ENCODE data around the gene KCNQ2. TPM values are rescaled to one million over a fixed set of nuclear protein-coding genes. Genes with fewer than 3 reads are reported as not detected.

Gene KCNQ2
- total RNA-seq, 1 donor from 2014 or later: 39.5 TPM

DNA sequence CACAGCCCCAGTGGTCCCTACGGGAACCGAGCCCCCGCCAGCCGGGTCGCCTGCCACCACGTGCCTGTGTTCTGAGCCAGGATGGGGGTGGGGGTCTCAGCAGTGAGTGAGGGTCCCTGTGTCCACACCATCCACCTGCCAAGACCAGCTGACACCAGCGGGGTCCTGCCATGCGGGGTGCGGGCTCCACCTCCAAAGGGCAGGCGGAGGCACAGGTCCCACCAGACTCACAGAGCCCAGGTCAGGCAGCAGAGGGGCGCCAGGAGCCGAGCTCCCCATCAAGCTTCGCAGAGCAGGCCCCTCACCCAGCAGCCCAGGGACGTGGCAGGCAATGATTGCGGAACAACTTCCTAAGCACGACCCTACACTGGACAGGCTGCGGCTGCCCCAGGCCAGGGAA is 50.5 kb downstream of the KCNQ2 start:
- TF ChIP-seq EZH2phosphoT487 (IDR thresholded peaks at IDR 0.05) (no peak), EZH2 (IDR thresholded peaks at IDR 0.05) (no peak)
- TF ChIP-seq, protein P1, sequence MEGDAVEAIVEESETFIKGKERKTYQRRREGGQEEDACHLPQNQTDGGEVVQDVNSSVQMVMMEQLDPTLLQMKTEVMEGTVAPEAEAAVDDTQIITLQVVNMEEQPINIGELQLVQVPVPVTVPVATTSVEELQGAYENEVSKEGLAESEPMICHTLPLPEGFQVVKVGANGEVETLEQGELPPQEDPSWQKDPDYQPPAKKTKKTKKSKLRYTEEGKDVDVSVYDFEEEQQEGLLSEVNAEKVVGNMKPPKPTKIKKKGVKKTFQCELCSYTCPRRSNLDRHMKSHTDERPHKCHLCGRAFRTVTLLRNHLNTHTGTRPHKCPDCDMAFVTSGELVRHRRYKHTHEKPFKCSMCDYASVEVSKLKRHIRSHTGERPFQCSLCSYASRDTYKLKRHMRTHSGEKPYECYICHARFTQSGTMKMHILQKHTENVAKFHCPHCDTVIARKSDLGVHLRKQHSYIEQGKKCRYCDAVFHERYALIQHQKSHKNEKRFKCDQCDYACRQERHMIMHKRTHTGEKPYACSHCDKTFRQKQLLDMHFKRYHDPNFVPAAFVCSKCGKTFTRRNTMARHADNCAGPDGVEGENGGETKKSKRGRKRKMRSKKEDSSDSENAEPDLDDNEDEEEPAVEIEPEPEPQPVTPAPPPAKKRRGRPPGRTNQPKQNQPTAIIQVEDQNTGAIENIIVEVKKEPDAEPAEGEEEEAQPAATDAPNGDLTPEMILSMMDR (IDR thresholded peaks at IDR 0.05): no peak
- Histone ChIP-seq H2AFZ (replicated peaks) (no peak overlapping the region), H3K27ac (no peak overlapping the region), H3K27me3 (no peaks in the 10 kb centered on the region), H3K4me1 (peaks cover 5% of the 10 kb centered on the region), H4K20me1 (ENCODE audit: low read depth) (no peaks in the 10 kb centered on the region), H3K4me3 (no peak overlapping the region), H3K79me2 (ENCODE audit: low read depth) (no peaks in the 10 kb centered on the region), H3K4me2 (no peak overlapping the region), H3K9me3 (ENCODE audit: low read depth) (no peaks in the 10 kb centered on the region), H3K9ac (no peak overlapping the region), H3K36me3 (no peaks in the 10 kb centered on the region), H3F3A (ENCODE audit: low read depth) (no peaks in the 10 kb centered on the region)
- Mint-ChIP-seq H3K9me3 (peaks cover 2% of the 10 kb centered on the region), H3K4me3 (no peak overlapping the region), H3K36me3 (peaks cover 15% of the 10 kb centered on the region), H3K4me1 (peaks cover 6% of the 10 kb centered on the region), H3K27ac (no peak overlapping the region), H3K27me3 (ENCODE audit: insufficient read depth, low read depth) (peaks cover 2% of the 10 kb centered on the region)
- no peak for DNase-seq (ENCODE audit: low spot score)

DNA sequence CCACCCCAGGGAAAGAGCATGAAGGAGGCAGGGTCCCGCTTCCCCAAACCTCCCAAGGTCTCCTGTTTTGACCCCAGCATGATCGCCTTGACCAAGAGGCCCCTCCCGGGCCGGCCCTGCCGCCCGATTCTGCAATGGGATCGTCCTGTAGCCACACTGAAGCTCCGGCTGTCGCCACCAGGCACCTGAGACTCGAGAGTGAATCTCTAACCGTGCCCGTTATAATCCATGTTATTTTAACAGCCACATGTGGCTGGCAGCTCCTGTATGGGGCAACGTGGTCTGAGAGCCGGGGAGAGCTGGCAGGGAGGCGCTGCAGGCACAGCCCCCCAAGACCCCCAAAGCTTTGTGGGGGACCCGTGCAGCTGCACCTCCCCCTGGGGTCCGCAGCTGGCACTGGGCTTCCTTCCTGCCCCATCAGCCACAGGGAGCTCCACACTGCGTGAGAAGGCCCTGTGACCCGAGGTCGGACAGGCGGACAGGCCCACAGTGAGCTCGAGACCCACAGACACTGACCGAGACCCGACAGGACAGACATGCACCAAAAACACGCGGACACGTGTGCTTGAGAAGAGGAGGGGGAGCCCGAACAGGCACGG is 51.3 kb downstream of the KCNQ2 start:
- Histone ChIP-seq H3K9ac (no peak overlapping the region), H3K4me1 (peaks cover 5% of the 10 kb centered on the region), H4K20me1 (ENCODE audit: low read depth) (no peaks in the 10 kb centered on the region), H2AFZ (replicated peaks) (no peak overlapping the region), H3K27ac (no peak overlapping the region), H3K36me3 (no peaks in the 10 kb centered on the region), H3K79me2 (ENCODE audit: low read depth) (no peaks in the 10 kb centered on the region), H3K9me3 (ENCODE audit: low read depth) (no peaks in the 10 kb centered on the region), H3K4me2 (no peak overlapping the region), H3K4me3 (no peak overlapping the region), H3F3A (ENCODE audit: low read depth) (no peaks in the 10 kb centered on the region), H3K27me3 (no peaks in the 10 kb centered on the region)
- TF ChIP-seq EZH2phosphoT487 (IDR thresholded peaks at IDR 0.05): no peak
- TF ChIP-seq EZH2 (IDR thresholded peaks at IDR 0.05): no peak
- TF ChIP-seq, protein P1 (IDR thresholded peaks at IDR 0.05): no peak
- no peak overlapping the region for H3K4me3 Mint-ChIP-seq
- H3K27ac Mint-ChIP-seq: no peak overlapping the region
- H3K9me3 Mint-ChIP-seq: peaks cover 2% of the 10 kb centered on the region
- DNase-seq (ENCODE audit: low spot score): no peak
- peaks cover 9% of the 10 kb centered on the region for H3K4me1 Mint-ChIP-seq
- H3K27me3 Mint-ChIP-seq (ENCODE audit: insufficient read depth, low read depth): peaks cover 2% of the 10 kb centered on the region
- peaks cover 10% of the 10 kb centered on the region for H3K36me3 Mint-ChIP-seq

DNA sequence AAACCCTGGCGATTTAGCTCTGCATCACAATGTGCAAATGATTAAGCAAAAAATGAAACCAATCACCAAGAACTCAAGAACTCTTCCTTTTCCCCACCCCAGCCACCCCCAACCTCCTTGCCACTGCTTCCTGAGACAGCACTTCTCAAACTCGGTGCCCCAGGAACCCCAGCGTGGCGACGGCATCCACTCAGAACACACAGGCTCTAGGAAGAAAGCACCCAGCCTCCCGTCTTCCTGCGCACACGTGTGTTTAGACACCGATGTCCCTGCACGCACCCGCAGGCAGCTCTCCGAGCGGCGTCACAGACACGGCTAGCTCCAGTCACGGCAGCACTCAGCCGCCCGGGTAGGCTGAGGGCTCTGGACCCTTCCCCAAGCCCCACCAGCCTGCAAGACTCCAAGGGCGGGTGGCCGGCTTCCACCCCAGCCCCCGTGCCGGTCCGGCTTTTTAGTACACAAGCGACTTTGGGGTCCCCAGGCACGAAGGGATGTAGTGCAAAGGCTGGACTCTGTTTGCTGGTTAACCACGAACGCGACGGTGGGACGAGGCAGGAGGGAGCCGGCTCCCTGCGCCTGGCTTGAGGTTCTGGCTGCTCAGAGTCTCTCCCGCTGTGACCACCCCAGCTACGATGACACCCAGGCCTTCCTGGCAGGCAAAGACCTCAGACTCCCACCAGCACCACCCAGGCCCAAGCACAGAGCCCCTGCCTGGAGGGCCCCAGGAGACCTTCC is 51.9 kb downstream of the KCNQ2 start:
- Mint-ChIP-seq H3K4me1 (peaks cover 9% of the 10 kb centered on the region), H3K36me3 (peaks cover 9% of the 10 kb centered on the region), H3K9me3 (peaks cover 2% of the 10 kb centered on the region), H3K27me3 (ENCODE audit: insufficient read depth, low read depth) (no peaks in the 10 kb centered on the region), H3K4me3 (no peak overlapping the region), H3K27ac (no peak overlapping the region)
- no peak overlapping the region for H3K4me2 ChIP-seq
- no peak for DNase-seq (ENCODE audit: low spot score)
- H3F3A ChIP-seq (ENCODE audit: low read depth): no peaks in the 10 kb centered on the region
- H3K27ac ChIP-seq: no peak overlapping the region
- no peak overlapping the region for H3K9ac ChIP-seq
- H3K9me3 ChIP-seq (ENCODE audit: low read depth): no peaks in the 10 kb centered on the region
- H3K79me2 ChIP-seq (ENCODE audit: low read depth): no peaks in the 10 kb centered on the region
- H3K36me3 ChIP-seq: no peaks in the 10 kb centered on the region
- H3K4me1 ChIP-seq: peaks cover 5% of the 10 kb centered on the region
- no peak overlapping the region for H3K4me3 ChIP-seq
- no peak overlapping the region for H2AFZ ChIP-seq (replicated peaks)
- TF ChIP-seq, protein P1 (IDR thresholded peaks at IDR 0.05): no peak
- TF ChIP-seq EZH2 (IDR thresholded peaks at IDR 0.05): no peak
- no peak for TF ChIP-seq EZH2phosphoT487 (IDR thresholded peaks at IDR 0.05)
- H4K20me1 ChIP-seq (ENCODE audit: low read depth): no peaks in the 10 kb centered on the region
- H3K27me3 ChIP-seq: no peaks in the 10 kb centered on the region
